ENCODE data around the gene TMEM238.

- TF ChIP-seq CTCF (IDR thresholded peaks at IDR 0.05; ENCODE audit: insufficient read depth, low read length) (no peak), POLR2AphosphoS5 (IDR thresholded peaks at IDR 0.05; ENCODE audit: low read depth) (no peak)
These were observed 18.4 kb upstream of the TMEM238 start for GRCh38 chr19:55402509-55402908.
